HTR-8/SVneo (cell line): ENCODE data around the gene KIF22.
"Not testable (repeated sequence)": the region's sequence is repeated elsewhere in the genome, so short reads cannot be mapped to it uniquely, and the experiment has no call there.

ENCODE experiments used
- DNase-seq: peaks from one replicate; pipeline ENCODE4 v3.0.0; 2011; ENCODE audit warnings: low spot score, mixed read lengths; ENCODE audit not compliant: insufficient read length
- FAIRE-seq: peaks from 2 replicates; lab custom pipeline; 2011; peaks lifted over from hg19 to GRCh38; lab: Jason Lieb, UNC

Gene KIF22

DNA sequence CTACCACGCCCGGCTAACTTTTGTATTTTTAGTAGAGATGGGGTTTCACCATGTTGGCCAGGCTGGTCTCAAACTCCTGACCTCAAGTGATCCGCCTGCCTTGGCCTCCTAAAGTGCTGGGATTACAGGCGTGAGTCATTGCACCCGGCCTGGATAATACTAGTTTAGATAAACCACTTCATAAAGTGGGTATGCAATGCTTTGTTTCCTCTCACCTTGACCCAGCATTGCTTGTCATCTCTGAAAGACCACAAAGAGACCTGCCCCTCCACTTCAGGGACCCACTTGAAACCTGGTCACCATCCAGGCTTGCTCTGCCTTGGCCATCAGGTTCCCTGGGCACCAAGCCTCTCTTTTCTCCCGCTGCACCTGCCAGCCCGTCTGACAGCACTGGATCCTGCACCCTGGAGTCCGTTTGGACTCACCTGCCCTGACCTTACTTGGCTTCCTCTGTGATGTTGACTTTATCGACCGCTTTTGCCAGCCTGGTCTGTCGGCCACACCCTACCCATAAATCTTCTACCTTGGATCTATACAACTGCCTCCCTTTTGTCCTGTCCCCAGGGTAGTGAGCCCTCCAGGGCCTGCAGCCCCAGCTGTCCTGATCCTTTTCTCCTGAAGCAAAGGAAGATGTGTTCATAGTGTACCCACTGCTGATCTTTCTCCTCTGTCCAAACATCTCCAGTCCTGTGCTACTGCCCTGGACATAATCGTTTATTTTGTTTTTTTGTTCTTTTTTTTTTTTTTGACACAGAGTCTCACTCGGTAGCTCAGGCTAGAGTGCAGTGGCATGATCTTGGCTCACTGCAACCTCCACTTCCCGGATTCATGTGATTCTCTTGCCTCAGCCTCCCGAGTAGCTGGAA is 25.2 kb upstream of the KIF22 start:
- FAIRE-seq (no peak), DNase-seq (no peak)

DNA sequence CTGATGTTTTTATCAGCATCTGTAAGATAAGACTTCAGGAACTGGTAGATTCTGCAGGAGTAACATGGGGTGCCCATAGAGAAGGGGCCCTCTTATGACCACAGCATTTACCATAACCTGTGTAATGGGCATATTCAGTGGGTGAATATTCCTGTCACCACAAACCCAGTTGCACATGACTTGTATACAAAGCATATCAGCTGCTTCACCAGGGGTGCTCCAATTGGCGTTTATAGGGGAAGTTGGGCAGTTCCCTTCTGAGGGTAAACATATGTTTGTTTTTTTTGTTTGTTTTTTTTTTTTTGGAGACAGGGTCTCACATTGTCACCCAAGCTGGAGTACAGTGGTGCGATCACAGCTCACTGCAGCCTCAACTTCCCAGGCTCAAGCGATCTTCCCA is 24.0 kb upstream of the KIF22 start:
- DNase-seq (no peak), FAIRE-seq (no peak)

DNA sequence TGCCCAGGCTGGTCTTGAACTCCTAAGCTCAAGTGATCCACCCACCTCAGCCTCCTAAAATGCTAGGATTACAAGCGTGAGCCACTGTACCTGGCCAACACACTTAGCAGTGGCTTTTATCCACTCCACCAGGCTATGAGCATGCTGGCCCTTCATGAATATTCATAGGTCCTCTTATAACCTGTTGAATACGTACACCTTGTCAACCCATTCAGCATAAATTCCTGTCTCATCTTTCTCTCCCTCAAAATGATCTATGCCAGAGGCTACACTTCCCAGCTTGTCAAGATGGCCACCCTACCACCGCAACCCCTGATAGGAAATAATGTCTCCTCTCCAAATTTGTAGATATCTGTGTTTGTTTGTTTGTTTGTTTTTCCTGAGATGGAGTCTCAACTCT is 23.5 kb upstream of the KIF22 start:
- FAIRE-seq (no peak), DNase-seq (no peak)

DNA sequence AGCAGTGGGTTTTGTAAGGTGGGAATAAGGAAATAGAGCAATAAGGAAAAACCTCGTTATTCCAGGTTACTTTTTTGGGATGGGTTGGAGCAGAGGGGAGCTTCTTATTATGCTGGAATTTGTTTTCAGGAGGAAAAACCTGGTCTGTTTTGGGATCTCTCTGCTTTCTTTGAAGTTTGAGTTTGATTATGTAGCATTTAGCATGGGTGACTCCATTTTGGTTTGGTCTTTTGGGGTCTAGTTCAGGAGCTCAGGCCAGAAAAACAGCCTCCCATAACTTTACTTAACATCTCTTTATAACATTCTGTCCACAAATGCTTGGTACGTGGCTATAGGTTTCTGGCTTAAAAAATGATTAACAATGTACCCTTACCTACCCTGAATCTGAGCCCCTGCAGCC is 21.0 kb upstream of the KIF22 start:
- DNase-seq (no peak), FAIRE-seq (no peak)

DNA sequence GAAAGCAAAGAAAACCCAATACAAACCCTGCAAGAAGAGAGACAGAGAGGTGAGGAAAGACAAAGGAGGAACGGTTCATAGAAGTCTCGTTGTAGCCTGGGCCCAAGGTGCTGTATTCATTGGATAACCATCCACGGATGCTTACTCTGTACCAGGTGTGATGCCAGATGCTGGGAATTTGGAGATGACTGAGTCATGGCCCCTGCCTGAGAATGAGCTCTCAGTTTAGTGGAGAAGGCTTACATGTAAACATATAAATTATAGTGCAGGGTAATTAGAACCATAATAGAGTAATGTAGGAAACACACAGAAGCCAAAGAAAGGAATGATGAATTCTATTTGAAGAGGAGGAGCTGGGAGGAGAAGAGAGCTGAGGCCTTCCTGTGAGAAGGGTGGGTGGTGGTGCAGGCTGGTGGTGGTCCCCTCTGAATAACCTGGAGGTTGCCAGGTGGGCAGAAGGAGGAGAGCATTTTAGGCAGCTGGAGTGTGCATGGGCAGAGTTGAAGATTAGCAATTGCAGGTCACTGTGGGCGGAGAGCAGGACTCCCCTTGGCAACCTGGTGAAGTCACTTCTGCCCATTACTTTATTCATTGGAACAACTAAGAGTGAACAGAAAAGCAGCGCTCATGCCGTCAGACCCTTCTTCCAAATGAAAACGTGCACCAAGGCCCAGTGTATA is 20.2 kb upstream of the KIF22 start:
- DNase-seq = no peak

DNA sequence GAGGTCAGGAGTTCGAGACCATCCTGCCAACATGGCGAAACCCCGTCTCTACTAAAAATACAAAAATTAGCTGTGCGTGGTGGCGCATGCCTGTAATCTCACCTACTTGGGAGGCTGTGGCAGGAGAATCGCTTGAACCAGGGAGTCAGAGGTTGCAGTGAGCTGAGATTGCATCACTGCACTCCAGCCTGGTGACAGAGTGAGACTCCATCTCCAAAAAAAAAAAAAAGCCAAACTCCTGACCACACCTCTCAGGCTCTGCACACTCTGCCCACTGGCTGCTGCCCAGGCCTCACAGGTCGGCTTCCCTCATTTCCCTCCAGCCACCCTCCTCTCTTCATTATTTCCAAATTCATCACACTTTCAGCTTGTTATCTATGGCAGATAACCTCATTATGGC is 18.2 kb upstream of the KIF22 start:
- not testable (repeated sequence) for FAIRE-seq

More for the DNA sequence above, 20.2 kb upstream of the KIF22 start:
- no peak for FAIRE-seq

DNA sequence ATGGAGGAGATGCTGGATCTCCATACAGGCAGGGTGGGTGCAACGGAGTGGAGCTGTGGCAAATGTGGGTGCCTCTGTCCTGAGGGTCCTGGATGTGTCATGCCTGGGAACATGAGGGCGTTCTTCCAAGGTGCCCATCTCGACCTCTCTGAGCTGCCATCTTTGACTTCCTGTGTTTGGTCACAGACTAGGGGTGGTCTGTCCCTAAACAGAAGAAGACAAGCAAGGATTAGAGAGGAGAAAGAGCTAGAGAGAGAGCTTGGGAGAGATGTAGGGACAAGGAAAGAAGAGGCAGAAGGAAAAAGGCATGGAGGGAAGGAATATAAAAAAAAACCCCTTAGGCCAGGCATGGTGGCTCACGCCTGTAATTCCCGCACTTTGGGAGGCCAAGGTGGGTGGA is 15.8 kb upstream of the KIF22 start:
- no peak for DNase-seq
- no peak for FAIRE-seq

More for the DNA sequence above, 18.2 kb upstream of the KIF22 start:
- DNase-seq = not testable (repeated sequence)

DNA sequence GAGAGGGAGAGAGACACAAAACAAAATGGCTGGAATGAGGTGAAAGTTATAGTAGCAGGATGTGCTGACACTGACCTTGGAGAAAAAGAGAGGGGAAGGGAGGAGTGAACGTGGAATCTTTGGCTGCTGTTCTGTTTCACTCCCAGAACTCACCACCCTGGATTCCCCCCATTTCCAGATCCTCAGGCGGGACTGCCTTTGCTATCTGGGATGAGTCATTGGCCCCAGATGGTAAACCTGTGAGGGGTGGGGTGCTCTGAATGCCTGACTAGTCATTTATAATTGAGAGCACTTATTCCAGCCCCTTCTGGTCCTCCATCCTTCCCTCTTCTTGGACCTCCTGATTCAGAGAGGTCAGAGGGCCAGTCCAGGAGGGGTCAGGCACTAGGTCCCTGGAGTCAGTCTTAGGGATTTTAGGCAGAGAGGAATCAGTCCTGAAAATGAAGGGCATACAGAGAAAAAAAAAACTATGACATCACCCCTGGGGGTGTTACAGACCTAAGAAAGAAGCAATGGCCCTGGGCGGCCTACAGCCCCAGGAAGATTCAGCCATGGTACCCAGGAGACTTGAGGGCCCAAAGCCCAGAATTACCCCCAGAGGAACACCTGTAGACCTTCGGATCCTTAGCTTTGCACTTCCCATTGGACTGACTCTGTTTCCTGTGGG is 14.7 kb upstream of the KIF22 start:
- DNase-seq = peak; percentile 69
- FAIRE-seq = no peak

DNA sequence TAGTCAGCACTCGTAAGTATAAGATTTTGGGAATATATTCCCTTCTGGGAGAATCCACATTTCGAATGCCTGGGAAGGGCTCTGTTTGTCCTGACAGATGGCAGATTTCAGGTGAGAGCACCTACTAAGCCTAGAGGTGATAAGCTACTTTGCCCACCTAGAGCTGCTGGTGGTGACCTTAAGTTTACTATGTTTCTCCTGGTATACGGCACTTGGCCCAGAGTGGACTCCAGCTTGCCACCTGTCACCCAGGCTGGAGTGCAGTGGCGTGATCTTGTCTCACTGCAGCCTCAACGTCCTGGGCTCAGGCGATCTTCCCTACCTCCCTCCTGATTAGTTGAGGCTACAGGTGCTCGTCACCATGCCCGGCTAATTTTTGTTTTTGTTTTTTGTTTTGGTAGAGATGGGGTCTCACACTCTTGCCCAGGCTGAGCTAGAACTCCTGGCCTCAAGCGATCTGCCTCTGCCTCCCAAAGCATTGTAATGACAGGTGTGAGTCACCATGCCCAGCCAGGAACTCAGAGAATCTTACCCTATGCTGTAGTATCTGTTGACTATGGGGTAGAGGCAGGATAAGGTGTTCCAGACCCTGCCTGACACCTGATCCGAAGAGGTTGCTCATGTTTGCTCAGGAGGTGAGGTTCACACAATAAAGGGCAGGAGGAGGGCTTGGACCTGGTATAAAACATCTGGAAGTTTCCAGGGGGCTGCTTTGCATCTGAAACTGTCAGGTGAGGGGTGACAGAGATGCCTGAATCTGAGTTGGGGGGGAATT is 12.8 kb upstream of the KIF22 start, which contains the start of gene ZG16:
Gene ZG16 (plus strand): TSS at position 681 of the 775 bp plus-strand sequence. CDS start 1,011 bp downstream, outside the sequence.
- no peak for FAIRE-seq
- DNase-seq = no peak

DNA sequence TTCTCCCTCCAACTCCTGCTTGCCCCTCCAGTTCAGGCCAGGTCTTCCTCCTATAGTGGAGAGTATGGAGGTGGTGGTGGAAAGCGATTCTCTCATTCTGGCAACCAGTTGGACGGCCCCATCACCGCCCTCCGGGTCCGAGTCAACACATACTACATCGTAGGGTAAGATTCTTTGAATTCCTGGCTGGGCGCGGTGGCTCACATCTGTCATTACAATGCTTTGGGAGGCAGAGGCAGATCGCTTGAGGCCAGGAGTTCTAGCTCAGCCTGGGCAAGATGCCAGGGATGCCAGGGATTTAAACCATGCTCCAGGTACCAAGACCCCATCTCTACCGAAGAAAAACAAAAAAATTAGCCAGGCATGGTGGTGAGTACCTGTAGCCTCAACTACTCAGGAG is 11.1 kb upstream of the KIF22 start:
- DNase-seq (no peak), FAIRE-seq (no peak)

DNA sequence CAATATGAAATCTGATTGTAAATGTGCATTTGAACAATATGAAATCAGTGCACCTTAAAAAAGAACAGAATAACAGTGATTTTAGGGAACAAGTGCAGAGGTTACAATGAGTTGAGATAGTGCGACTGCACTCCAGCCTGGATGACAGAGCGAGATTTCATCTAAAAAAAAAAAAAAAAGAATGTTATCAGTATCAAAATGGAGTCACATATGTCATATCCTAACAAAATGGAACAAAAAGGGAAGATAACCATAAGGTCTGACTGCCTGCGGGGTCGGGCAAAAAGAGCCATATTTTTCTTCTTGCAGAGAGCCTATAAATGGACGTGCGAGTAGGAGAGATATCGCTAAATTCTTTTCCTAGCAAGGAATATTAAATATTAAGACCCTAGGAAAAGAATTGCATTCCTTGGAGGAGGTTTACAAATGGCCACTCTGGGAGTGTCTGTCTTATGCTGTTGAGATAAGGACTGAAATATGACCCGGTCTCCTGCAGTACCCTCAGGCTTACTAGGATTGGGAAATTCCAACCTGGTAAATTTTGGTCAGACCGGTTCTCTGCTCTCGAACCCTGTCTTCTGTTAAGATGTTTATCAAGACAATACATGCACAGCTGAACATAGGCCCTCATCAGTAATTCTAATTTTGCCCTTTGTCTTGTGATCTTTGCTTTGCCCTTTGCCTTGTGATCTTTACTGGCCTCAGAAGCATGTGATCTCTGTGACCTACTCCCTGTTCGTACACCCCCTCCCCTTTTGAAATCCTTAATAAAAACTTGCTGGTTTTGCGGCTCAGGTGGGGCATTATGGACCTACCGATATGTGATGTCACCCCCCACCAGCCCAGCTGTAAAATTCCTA is 7.2 kb upstream of the KIF22 start:
- DNase-seq, FAIRE-seq: not testable (repeated sequence)

DNA sequence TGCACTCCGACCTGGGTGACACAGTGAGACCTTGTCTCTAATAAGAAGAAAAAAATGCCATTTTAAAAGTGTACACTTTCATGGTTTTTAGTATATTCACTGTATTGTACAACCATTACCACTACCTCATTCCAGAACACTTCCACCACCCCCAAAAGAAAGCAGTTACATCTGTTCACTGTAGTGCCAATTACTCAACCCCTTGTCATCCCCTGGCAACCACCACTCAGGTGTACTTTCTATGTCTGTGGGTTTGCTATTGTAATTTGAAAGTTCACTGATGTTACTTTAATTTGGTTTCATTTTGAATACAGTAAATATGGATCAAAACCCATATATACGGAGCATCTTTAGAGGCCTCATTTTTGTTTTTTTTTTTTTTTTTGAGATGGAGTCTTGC is 6.4 kb upstream of the KIF22 start:
- FAIRE-seq = no peak
- DNase-seq = no peak

DNA sequence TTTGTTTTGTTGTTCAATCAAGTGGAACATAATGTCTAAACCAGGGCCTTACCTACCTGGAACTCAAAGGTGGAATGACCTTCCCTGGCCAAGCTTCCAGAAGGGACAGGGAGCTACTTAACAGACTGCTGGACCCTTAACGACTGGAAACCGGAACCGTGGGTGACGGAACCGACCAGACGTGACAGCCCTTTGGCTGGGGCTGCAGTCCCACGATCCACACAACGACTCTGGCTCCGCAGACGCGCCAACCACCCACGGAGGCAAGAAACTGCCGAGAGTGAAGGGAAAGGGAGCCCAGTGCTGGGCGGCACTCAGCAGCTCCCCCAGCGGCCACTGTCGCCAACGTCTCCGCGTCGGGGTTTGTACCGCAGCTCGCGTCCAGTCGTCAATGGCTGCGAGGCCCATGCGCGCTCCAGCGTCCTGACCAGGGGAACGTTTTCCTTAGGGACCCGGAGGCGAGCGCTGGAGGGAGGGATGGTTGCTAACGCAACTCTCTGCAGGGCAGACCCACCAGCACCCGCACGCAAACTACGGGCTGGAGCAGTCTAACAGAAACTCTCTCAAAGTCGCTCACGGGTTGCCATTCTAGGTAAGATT is 5.5 kb upstream of the KIF22 start:
- FAIRE-seq (no peak), DNase-seq (no peak)

DNA sequence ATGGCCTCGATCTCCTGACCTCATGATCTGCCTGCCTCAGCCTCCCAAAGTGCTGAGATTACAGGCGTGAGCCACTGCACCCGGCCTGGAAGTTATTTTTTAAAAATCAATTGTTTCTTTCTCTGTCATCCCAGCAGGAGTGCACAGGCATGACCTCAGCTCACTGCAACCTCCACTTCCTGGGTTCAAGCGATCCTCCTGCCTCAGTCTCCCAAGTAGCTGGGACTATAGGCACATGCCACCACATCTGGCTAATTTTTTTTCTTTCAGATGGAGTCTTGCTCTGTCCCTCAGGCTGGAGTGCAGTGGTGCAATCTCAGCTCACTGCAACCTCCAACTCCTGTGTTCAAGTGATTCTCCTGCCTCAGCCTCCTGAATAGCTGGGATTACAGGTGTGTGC is 3.4 kb upstream of the KIF22 start:
- FAIRE-seq, DNase-seq: not testable (repeated sequence)

DNA sequence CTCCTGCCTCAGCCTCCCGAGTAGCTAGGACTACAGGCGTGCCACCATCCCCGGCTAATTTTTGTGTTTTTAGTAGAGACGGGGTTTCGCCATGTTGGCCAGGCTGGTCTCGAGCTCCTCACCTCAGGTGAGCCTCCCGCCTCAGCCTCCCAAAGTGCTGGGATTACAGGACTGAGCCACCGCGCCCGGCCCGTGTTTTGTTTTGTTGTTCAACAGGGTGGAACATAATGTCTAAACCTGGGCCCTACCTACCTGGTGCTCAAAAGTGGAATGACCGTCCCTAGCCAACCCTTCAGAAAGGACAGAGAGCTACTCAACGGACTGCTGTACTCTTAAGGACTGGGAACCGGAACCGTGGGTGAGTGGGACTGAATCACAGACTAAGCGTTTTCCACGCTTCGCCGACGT is 772 bp upstream of the KIF22 start:
- no peak for DNase-seq
- FAIRE-seq = no peak

DNA sequence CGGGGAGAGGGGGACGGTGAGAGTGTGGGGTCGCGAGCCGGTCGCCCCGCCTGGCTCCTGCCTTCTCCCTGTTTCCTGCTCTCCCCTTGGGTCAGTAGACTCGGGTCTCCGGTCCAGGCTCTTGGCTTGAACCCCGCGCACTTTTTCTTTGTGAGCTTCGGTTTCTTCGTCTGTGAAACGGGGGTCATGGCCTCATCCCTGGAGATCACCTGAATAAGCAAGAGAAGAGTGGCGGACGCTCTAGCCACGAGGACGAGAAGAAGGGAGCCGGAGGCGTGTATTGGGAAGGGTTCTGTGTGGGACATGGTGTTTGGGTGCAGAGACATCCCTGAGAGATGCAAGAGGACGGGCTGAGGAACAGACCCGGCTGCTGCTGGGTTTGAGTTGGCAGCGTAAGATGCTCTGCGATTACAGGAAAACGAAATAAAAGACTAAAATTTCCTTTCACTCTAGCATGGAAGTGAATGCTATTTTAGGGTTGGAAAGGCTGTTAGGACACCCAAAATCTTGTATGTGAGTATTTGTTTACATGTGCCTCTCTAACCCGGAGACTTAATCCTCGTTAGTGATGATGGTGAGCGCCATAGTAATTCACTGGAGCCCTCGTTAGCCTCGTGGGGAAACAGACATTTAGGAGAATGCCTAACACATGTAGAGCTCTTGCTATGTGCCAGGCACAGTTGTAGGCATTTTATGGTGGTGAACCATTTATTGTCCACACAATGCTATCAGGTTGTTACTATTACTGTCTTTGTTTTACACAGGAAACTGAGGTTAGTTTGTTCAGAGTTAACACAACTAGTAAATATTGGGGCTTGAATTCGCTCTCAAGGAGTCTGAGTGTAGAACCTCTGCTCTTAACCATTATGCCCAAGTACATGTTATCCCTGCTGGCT is 646 bp downstream of the KIF22 start:
- FAIRE-seq (no peak), DNase-seq (no peak)

DNA sequence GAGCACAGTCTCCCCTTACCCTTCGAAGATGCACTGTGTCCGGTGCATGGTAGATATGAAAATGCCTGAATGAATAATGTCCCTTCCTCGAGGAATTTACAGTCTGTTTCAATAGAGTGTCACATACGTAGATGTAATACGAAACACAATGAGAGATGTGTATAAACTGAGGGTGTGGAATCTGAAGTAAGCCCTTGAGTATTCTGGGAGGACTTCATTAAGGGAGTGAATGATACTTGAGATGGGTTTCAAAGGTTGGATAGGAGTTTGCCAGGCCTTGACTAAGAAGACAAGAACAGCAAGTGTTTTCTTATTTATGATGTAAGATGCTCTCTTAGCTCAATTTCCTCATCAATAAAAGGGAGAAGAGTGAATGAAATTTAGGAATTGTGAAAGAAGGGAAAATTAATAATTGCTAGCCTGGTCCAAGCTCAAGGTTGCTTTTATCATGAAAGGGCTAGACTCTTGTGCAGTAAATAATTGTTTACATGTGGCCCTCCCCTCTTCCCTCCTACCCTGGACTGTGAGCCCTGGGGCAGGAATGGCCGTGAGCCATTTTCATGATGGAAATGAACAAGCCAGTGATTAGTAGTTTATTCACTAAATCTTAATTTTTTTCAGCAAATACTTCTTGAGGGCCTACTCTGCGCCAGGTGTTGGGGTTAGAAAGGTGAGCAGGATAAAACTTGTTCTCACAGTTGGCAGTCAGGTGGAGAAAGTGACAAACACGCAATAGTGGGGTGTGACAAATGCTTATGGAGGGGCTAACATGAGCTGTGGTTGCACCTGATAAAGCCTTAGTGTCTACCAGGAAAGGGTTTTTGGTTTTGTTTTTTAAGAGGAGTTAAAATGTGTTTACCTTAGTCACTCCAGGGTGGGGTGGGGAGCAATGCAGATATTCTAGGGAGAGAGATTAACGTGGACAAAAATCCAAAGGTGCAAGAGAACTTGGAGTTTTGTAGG is 1.6 kb downstream of the KIF22 start:
- DNase-seq (no peak), FAIRE-seq (no peak)
